Glomerular visceral epithelial cell (primary cell): ENCODE results near the gene SUGCT.
"Not testable (repeated sequence)": the region's sequence is repeated elsewhere in the genome, so short reads cannot be mapped to it uniquely, and the experiment has no call there.

Source experiments
- DNase-seq: peaks from one replicate; pipeline ENCODE4 v3.0.0-alpha.2; 2016; ENCODE audit errors: extremely low spot score

SUGCT gene

GRCh38 chr7:40621592-40621998 is 486.8 kb downstream of the SUGCT start:
- no peak for DNase-seq

DNA sequence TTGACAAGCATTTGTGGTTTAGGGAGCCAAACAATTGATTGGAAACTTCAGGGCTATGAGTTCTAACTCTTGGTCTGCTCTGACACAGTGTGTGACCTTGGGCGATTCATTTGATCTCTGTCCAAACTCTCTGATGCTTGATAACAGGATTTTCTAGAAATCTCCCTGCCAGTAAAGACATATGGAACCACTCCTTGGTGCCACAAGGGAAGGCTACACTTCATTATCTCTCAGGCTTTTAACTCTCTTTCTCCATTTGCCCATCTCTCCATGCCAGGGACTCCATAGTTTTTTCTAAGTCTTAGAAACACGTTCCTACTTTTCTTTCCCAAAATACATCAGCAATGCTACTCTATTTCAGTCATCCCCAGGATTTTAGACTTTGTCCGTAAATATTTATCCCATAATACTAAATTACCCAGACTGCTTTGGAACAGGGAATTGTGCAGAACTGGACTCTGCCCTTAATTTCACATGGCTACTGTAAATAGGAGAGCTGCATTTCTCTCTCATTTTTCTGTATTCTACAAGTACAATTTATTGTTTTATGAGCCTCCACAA is 488.2 kb downstream of the SUGCT start:
- DNase-seq = no peak

DNA sequence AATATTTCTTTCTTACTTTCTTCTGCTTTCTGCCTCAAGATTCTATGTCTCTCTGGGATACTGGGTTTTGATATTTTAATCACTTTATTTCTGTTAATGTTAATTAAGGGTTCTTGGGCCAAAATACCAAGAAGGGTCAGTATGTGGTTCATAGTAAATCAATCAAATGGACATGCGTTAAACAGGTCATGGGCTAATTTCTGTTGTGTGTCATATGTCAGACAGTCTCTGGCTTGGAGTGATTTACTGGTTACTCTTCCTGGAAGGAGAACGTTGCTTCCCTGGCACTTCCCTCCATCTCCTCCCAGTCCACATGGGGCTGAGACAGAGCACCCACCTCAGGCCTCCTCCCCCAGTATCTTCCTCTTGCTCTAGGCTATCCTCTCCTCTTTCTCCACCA is 489.1 kb downstream of the SUGCT start:
- no peak for DNase-seq

GRCh38 chr7:40627361-40627760 is 492.6 kb downstream of the SUGCT start:
- not testable (repeated sequence) for DNase-seq

- DNase-seq = no peak
These were observed 495.1 kb downstream of the SUGCT start for GRCh38 chr7:40629891-40630290.

GRCh38 chr7:40634118-40634517 is 499.3 kb downstream of the SUGCT start:
- DNase-seq = no peak

DNA sequence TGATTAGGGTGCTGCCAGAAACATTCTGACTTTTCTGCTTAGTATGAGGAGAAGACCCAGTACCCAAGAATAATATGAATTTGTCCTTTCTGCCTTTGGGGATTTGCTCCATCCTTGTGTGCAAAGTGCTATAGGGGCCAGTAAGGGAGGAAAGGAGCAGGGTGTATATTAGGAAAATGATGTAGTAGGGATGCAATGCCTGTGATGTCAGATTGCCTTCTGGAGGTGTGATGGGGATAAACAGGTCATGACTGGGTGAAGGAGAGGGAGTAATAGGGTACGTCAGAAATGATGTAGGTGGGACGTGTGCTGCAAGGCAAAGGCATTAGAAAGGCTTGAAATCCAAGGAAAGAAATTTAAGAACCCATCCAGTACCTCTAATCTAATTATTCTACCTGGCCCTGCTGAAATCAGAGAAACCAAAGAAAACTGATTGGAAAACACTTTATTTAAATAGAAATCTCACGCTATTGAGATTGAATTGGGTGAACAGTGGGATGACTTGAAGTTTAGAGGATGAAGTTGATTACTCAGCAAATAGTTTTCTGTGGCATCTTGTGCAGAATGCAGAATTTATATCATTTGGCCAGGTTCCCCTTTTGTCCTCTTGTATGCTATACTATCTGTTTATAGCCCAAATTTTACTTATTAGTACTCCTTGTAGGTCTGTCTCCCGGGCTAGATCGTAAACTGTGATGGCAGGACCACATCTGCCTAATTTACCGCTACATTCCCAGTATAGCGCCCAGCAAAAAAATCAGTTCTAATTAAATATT is 503.9 kb downstream of the SUGCT start:
- no peak for DNase-seq

- no peak for DNase-seq
These were observed 505.8 kb downstream of the SUGCT start for GRCh38 chr7:40640566-40640965.

- DNase-seq = no peak
These were observed 506.9 kb downstream of the SUGCT start for GRCh38 chr7:40641701-40642100.

- DNase-seq = no peak
These were observed 508.9 kb downstream of the SUGCT start for GRCh38 chr7:40643664-40644063.

DNA sequence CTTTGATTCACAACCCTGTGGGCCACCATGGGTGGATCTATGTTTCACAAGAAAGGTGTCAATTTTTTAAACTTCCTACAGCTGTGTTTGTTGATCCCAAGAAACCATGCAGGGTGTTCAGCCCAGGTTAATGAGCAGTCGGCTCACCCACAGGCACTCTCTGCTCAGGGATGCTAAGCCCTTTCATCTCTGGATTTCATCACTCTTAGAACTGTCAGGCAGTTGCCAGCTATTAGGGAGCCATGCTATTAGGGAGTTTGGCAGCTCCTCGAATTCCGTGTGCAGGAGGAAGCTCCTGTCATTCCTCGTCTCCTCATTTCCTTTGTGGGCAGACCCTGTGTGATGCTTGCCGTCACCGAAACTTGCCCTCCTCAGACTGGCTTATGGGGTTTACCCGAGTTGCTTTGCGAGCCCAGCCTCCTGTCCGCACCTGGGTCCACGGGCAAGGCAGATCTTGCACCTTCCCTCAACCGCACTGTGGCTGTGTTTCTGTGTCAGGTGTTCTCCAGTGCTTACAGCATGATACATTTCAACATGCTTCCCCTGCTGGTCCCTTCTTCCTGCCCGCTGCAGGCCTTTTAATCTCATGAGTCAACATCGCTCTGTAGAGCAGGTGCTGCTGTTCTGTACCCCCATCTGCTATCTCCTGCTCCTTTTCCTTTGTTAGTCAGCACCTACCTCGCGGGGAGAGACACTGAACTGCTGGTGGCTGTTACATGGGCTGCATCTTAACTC is 509.8 kb downstream of the SUGCT start:
- DNase-seq = no peak

DNA sequence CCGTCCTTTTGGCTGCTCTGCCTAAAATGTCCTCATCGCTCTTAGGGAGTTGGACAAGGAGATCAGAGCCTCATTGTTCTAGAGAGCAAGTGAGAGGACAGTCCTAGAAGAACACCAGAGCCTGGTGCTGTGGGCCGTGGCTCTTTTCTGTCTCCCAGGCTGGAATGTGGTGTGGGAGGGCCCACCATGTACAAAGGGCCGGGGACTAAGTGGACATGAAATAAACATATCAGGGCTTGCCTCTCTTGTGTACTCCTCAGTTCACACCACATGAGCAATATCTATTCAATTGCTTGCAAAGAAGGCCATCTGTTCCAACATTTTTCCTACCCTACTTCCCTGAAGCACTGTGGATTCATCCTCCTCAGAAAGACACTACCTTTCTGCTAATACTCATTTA is 510.4 kb downstream of the SUGCT start:
- no peak for DNase-seq

DNA sequence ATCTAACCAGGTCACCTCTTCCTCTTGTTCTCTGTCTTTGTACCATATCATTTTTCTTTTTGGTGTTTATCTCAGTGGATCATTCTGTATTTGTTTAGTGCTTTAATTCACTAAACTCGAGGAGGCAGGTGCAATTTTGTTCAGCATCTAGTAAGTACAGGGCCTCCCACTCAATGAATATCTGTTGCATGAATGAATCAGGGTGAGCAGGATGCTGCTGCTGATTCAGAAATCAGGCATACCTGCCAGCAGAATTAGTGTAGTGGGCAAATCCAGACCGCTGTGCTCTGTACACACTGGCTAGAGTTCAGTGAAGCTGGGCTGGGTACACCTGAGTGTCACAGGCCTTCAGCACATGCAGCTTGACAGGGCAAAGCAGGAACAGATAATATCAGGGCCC is 511.9 kb downstream of the SUGCT start:
- DNase-seq = no peak

- DNase-seq = no peak
These were observed 512.9 kb downstream of the SUGCT start for GRCh38 chr7:40647719-40648118.

GRCh38 chr7:40649247-40649646 is 514.4 kb downstream of the SUGCT start:
- DNase-seq = no peak

DNA sequence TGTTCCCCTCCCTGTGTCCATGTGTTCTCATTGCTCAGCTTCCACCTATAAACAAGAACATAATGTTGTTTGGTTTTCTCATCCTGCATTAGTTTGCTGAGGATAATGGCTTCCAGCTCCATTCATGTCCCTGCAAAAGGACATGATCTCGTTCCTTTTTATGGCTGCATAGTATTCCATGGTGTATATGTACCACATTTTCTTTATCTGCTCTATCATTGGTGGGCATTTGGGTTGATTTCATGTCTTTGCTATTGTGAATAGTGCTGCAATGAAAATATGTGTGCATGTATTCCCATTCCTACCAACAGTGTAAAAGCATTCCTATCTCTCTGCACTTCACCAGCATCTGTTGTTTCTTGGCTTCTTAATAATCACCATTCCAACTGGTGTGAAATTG is 516.1 kb downstream of the SUGCT start:
- not testable (repeated sequence) for DNase-seq

DNA sequence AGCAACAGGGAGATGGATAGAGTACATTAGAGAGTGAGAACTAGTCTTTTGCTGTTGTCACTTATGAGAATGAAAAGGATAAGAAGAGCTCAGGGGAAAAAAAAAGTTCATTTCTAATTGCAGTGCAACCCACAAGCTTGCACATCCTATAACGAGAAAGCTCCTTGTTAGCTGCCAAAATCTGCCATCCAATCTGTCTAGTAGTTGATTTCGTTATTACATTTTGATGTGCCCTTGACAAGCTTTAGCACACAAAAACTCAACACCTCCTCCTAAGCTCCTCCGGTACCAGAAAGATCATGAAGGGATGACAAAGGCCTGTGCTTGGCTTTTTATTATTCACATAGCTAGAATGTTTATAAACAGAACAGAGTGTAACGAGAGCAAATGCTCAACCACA is 519.4 kb downstream of the SUGCT start:
- DNase-seq = no peak

DNA sequence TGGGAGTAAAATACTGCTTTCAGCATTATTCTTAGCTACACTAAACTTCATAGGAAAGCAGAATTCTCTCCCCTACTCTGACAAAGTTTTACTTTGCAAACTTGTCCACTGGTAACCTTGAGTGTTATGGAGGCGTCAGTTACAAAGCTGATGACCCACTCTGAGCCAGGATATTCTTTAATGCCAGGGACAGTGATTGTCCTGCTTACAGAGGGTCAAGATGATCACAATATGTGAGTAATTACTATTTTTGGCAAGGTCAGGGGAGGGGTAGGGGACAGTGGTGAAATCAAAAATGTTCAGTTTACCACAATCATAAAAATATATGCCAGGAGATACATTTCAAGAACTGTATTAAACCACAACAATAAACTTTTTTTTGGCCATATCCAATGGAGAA is 520.6 kb downstream of the SUGCT start:
- no peak for DNase-seq

GRCh38 chr7:40656349-40656748 is 521.5 kb downstream of the SUGCT start:
- DNase-seq = no peak

- DNase-seq = no peak
These were observed 523.9 kb downstream of the SUGCT start for GRCh38 chr7:40658729-40659128.

DNA sequence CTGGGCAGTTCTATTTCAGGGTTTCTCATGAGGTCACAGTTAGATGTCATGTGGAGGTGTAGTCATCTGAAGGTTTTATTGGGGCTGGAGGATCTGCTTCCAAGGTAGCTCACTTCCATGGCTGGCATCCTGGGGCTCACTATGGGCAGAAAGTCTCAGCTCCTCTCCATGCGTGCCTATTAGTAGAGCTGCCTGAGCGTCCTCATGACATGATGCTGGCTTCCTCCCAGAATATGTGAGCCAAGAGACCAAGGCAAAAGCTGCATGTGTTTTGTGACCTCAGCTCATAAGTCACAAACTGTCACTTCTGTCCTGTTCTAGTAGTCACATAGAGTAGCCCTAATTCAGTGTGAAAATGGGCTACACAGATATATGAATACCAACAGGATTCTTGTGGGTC is 524.4 kb downstream of the SUGCT start:
- DNase-seq = no peak

DNA sequence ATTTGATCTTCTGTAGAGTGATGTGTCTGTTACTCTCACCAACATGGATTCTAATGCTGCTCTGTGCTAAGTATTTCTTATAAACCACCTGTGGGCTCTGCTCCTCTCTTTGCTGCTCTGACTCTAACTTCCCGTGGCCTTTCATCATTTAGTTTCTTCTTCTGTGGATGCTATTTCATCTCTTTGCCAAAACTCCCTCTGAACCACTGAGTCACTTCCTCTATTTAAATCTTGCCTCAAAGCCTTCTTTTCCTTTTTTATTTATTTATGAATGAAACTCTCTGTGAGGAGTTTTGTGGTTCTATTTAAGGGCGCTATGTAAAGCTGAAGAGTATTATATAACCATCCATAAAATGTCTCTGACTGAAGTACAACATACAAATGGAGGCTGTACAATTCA is 538.5 kb downstream of the SUGCT start:
- DNase-seq = no peak

DNA sequence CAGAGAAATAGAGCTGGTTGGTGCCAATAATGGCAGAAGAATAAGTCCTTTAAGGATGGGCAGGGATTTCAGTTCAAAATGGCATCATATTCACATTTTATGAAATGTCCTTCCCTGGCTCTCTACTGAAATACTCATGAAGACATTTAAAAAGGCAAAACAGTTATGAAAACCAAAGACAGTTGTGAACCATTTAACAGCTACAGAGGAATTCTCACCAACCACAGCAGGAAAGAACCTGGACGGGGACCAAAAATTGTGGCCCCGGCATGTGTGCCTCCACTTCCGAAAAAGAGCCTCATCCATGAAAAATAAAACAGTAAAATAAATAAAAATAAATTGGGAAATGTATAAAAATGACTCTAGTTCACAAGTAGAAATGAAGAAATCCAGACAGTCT is 539.5 kb downstream of the SUGCT start:
- no peak for DNase-seq
